ENCODE results near the gene OGT. TPM values are rescaled to one million over a fixed set of nuclear protein-coding genes. Genes with fewer than 3 reads are reported as not detected.

Gene OGT
- total RNA-seq, result 100 to 1,000 TPM in 2 of 4 donors, 10 to 100 TPM in 2; 49.6 to 156 (median 88.8) TPM

GRCh38 chrX:71532753-71533425 lies at the start of gene OGT:
OGT (plus strand) TSS chrX:71533104; CDS start chrX:71533300, 196 bp downstream.
- peak within 1 kb of the TSS; percentile 74 to 95 for H3K4me3 ChIP-seq
- TF ChIP-seq POLR2A (IDR thresholded peaks at IDR 0.05), result peak in 1 of 2 donors; percentile 55
- no peak for TF ChIP-seq CTCF (IDR thresholded peaks at IDR 0.05)
- TF ChIP-seq EP300 (IDR thresholded peaks at IDR 0.05), result no peak
- TF ChIP-seq POLR2AphosphoS5 (IDR thresholded peaks at IDR 0.05), result peak; percentile 91
- peak within 1 kb of the TSS; percentile 85 to 99 (median 90) for H3K27ac ChIP-seq
- WGBS, 2 donors (ENCODE audit: low coverage in 1 of 2), result 0 to 18% methylated on average over 3 to 7 of the region's 47 CpGs
- H3K4me1 ChIP-seq, result peaks cover 0 to 16% (median 0%) of the 10 kb centered on the region in 3 donors
- H3K27me3 ChIP-seq, result no peaks in the 10 kb centered on the region
- peak; percentile 97 for ATAC-seq
- H3K9me3 ChIP-seq, result no peaks in the 10 kb centered on the region
- H3K36me3 ChIP-seq, result no peaks in the 10 kb centered on the region

GRCh38 chrX:71487814-71488213 lies 45.1 kb upstream of the OGT start:
- H3K4me3 ChIP-seq, result no peak overlapping the region
- ATAC-seq, result no peak
- H3K36me3 ChIP-seq, result no peaks in the 10 kb centered on the region
- no peak overlapping the region for H3K27ac ChIP-seq
- H3K27me3 ChIP-seq, result no peaks in the 10 kb centered on the region
- no peaks in the 10 kb centered on the region for H3K4me1 ChIP-seq
- TF ChIP-seq EP300 (IDR thresholded peaks at IDR 0.05), result no peak
- no peak for TF ChIP-seq POLR2AphosphoS5 (IDR thresholded peaks at IDR 0.05)
- no peak for TF ChIP-seq CTCF (IDR thresholded peaks at IDR 0.05)
- no peak for TF ChIP-seq POLR2A (IDR thresholded peaks at IDR 0.05)
- peaks cover 0 to 2% (median 0%) of the 10 kb centered on the region in 3 donors for H3K9me3 ChIP-seq

- H3K4me3 ChIP-seq, result no peak overlapping the region
- H3K9me3 ChIP-seq, result peaks cover 0 to 2% (median 0%) of the 10 kb centered on the region in 3 donors
- no peak for ATAC-seq
- H3K4me1 ChIP-seq, result no peaks in the 10 kb centered on the region
- H3K36me3 ChIP-seq, result no peaks in the 10 kb centered on the region
- no peaks in the 10 kb centered on the region for H3K27me3 ChIP-seq
- TF ChIP-seq POLR2AphosphoS5 (IDR thresholded peaks at IDR 0.05) (no peak), CTCF (IDR thresholded peaks at IDR 0.05) (no peak), EP300 (IDR thresholded peaks at IDR 0.05) (no peak), POLR2A (IDR thresholded peaks at IDR 0.05) (no peak)
- WGBS, 2 donors (ENCODE audit: low coverage in 1 of 2), result 95 to 100% methylated on average over 1 to 2 of the region's 5 CpGs
- H3K27ac ChIP-seq, result no peak overlapping the region
These were observed 43.4 kb upstream of the OGT start for GRCh38 chrX:71489540-71489939.

GRCh38 chrX:71492231-71493065 lies 40.5 kb upstream of the OGT start:
- Histone ChIP-seq H3K4me1 (no peaks in the 10 kb centered on the region), H3K4me3 (peak overlapping the region; percentile 61 to 70), H3K36me3 (no peaks in the 10 kb centered on the region), H3K27me3 (no peaks in the 10 kb centered on the region), H3K9me3 (peaks cover 0 to 2% (median 0%) of the 10 kb centered on the region in 3 donors), H3K27ac (peak overlapping the region in 2 of 4 donors; percentile 41 to 59)
- ATAC-seq, result peak; percentile 69
- TF ChIP-seq CTCF (IDR thresholded peaks at IDR 0.05), result peak in 1 of 4 experiments; percentile 6
- no peak for TF ChIP-seq POLR2A (IDR thresholded peaks at IDR 0.05)
- WGBS, 2 donors (ENCODE audit: low coverage in 1 of 2), result 15% methylated on average over 6 of the region's 76 CpGs; no CpG with 5 or more reads in 1 of the 2 donors

Data from gastroesophageal sphincter (tissue), 4 donors.